ENCODE results near the gene PIP5K1C.

Gene PIP5K1C

DNA sequence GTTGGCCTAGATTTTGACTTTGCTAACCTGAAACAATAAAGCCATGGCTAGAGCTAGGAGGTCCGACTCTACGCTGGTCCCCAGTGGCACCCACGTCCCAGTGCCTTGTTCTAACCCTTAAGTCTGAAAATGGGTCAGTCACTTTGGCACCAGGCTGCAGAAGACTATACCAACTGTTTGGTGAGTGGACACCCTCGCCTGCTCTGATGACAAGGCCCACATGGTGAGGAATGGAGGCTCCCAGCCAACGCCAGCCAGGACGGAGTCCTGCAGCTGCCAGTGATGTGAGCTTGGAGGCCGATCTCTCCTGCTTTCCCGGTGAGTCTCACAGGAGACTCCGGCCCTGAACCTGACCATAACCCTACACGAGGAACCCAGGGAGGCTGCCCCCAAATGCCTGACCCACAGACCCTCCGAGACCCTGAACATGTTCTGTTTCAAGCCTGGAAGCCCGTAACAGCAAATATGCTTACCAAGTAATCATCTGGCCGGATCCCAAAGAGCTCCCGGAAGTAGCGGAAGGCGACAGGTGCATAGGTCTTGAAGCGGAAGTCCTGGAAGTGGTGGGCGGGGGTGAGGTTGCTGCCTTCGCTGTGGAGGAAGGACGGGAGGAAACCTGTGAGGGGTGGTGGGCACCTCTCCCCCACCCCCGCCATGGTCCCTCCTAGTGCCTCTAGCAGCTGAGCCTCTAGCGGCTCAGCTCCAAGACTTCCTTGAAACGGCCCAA, 39.6 kb downstream of the PIP5K1C start:
- no peak for DNase-seq (ENCODE audit: low read depth in 2 of 2)

DNA sequence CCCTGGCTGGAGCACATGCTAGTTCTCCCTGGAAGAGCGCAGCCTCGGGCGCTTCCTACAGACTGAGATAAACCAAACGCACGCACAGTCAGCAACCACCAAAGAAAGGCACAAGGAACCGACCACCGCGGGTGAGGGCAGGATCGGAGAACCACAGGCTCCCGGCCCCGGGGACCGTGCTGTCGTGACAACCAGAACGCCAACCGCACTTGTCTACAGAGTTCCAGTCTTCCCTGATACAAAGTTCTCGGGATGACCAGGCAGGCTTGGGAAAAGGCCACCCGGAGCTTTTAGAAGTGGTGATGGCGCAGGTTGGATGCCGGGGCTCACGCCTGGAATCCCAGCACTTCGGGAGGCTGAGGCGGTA, 40.5 kb downstream of the PIP5K1C start:
- TF ChIP-seq CTCF (IDR thresholded peaks at IDR 0.05; ENCODE audit: low read depth, low read length): no peak
- no peak overlapping the region for H3K4me3 ChIP-seq (replicated peaks in 1 of 2; ENCODE audit: low read depth in 2 of 2, low read length in 2 of 2)
- DNase-seq (ENCODE audit: low read depth in 2 of 2): no peak

More for the DNA sequence above, 39.6 kb downstream of the PIP5K1C start:
- no peak for TF ChIP-seq CTCF (IDR thresholded peaks at IDR 0.05; ENCODE audit: low read depth, low read length)
- no peak overlapping the region for H3K4me3 ChIP-seq (replicated peaks in 1 of 2; ENCODE audit: low read depth in 2 of 2, low read length in 2 of 2)

DNA sequence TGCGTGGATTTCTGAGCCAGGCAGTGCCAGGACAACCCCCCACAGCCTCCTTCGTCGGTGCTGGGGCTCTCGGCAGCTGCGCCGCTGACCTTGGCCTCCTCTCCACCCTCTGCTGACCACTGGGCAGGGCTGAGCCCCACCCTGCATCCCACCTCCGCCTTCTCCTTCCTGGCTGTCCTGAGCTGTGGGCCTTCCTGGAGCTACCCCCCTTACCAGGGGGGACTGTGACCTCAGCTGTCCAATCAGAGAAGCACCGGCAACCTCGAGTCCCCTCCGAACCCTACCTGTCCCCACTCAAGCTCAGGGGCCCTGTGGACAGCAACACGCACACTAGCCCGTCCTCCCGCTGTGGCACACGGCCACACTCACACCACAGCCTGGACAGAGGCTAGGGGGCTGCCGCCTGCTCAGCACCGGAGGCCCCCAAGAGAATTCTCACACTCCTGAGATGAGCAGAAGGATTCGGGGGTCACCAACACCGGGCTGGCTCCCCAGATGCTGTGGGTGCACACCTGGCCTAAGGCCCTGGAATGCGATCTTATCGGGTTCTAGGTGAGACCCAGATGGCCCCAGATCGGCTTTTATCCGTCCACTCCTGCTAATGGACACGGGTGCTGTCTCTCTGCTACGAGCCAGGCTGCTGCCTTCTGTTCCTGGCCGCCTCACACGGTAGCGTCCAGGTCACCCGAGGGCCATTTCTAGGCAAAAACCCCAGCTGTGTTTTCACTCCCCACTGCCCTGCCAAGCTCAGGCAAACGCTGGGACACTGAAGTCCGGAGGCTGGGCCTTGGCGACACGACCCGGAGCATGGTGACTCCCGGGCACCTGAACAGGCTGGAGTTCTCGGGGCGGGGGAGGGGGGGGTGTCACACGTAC, 41.2 kb downstream of the PIP5K1C start:
- TF ChIP-seq CTCF (IDR thresholded peaks at IDR 0.05; ENCODE audit: low read depth, low read length): no peak
- H3K4me3 ChIP-seq (replicated peaks in 1 of 2; ENCODE audit: low read depth in 2 of 2, low read length in 2 of 2): no peak overlapping the region
- DNase-seq (ENCODE audit: low read depth in 2 of 2): no peak

- no peak overlapping the region for H3K4me3 ChIP-seq (replicated peaks in 1 of 2; ENCODE audit: low read depth in 2 of 2, low read length in 2 of 2)
- DNase-seq (ENCODE audit: low read depth in 2 of 2): no peak
- TF ChIP-seq CTCF (IDR thresholded peaks at IDR 0.05; ENCODE audit: low read depth, low read length): no peak
Observed at GRCh38 chr19:3658004-3658869, 42.0 kb downstream of the PIP5K1C start.

DNA sequence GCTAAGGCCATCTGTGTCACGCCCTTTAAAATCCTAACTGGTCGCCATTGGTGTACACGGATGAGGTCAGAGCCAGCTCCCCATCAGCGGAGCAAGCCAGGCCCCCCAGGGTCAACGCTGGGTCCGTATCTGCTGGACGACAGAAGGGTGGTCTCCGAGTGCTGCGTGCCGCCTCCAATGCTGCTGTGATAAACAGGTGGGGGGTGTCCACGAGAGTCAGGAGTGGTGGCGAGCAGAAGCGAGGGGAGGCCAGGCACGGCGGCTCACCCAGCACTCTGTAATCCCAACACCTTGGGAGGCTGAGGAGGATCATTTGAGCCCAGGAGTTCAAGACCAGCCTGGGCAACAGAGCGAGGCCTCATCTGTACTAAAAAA, 42.9 kb downstream of the PIP5K1C start:
- no peak overlapping the region for H3K4me3 ChIP-seq (replicated peaks in 1 of 2; ENCODE audit: low read depth in 2 of 2, low read length in 2 of 2)
- no peak for DNase-seq (ENCODE audit: low read depth in 2 of 2)
- TF ChIP-seq CTCF (IDR thresholded peaks at IDR 0.05; ENCODE audit: low read depth, low read length): no peak

- TF ChIP-seq CTCF (IDR thresholded peaks at IDR 0.05; ENCODE audit: low read depth, low read length): no peak
- H3K4me3 ChIP-seq (replicated peaks in 1 of 2; ENCODE audit: low read depth in 2 of 2, low read length in 2 of 2): no peak overlapping the region
- no peak for DNase-seq (ENCODE audit: low read depth in 2 of 2)
Observed at GRCh38 chr19:3656747-3657394, 43.4 kb downstream of the PIP5K1C start.

Data from cardiac fibroblast (primary cell).